Ecto neural progenitor cell (in vitro differentiated cells): Measurements from ENCODE around the gene FAM25G.

Experiments used
- DNase-seq: peaks from one replicate; pipeline ENCODE4 v3.0.0-alpha.2; 2018; ENCODE audit warnings: low spot score

The FAM25G gene

GRCh38 chr10:47449102-47449978 lies 42.2 kb downstream of the FAM25G start:
- DNase-seq = peak; percentile 39

- no peak for DNase-seq
Measured at GRCh38 chr10:47447705-47448104, 43.8 kb downstream of the FAM25G start.

DNA sequence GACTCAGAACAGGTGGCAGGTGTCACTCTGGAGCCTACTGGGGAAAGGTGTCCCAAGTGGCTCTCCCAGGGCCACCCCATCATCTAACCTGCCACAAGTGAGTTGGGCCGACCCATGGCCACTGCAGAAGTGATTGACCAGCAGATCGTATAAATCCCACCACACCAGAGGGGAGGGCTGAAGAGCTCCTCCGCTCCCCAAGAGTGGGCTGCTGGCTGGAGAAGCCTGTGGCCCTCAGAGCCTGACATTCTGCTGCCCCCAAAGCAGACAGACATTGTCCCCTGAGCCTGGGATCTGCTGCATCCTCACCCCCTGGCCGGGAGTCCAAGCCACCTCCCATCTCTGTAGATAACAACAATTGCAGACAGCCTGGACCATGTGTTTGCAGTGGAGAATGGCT lies 44.3 kb downstream of the FAM25G start:
- DNase-seq = no peak

- no peak for DNase-seq
Measured at GRCh38 chr10:47445720-47446119, 45.8 kb downstream of the FAM25G start.

DNA sequence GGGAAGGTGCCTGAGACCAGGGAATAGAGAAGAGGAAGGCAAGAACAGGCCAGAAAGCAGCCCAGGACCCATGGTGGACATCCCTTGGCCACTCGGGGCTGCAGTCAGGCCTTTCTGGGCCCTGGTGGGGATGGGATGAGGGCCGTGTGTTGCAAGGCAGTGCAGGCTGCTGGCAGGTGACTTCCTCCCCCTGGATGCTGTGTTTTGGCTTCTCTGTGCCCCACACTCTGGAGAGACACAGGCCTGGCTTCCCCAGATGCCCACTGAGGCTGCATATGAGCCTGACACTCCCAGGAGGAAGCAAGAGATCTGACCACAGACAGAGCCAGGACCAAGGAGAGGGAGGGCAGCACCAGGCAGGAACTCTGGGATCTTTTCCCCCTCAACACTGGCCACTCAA lies 47.5 kb downstream of the FAM25G start:
- DNase-seq = no peak

- DNase-seq = no peak
Measured at GRCh38 chr10:47443145-47443544, 48.4 kb downstream of the FAM25G start.

GRCh38 chr10:47442351-47442750 lies 49.1 kb downstream of the FAM25G start:
- peak; percentile 18 for DNase-seq

- DNase-seq = peak; percentile 24
Measured at GRCh38 chr10:47441938-47442337, 49.6 kb downstream of the FAM25G start.

DNA sequence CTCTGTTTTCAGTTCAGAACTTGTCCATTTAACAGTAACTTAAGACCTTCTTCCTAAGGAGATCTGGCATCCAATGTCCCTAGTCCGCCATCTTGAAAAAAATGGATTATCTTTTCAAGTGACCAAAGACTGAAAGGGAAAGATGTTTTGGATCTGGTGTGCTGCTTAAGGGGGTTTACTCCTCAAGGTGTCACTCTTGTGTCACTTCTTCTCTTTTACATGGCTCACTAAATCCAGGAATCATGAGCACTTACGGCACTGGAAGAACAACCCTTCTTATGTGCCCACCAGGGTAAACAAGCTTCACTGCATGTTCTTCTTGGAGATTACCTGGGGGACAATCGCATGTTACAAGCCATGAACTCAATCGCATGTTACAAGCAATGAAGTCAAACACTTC lies 51.3 kb downstream of the FAM25G start:
- DNase-seq = peak; percentile 11

GRCh38 chr10:47438857-47439474 lies 52.5 kb downstream of the FAM25G start:
- DNase-seq = peak; percentile 76
